ENCODE results near the gene SIK3.

DNA sequence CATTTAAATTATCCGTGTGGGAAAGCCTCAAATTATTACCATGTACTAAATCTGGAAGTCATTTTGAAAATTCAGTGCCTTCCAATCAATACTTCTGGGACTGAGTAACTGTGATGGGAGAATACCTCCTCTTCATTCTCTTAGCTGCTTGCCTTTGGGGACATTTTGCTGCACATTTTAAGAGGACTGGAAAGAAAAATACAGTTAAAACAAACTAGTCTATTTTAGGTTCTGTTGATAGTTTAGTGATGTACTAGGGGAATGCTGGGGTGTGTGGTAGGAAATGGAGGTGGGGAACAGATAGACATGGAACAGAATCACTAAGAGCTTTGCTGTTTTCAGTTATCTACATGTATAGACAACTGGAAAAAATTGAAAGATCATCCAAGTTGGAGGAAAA is 195.1 kb downstream of the SIK3 start:
- TF ChIP-seq EP300 (IDR thresholded peaks at IDR 0.05; ENCODE audit: borderline replicate concordance) (no peak), MAX (IDR thresholded peaks at IDR 0.05) (no peak), CREB1 (IDR thresholded peaks at IDR 0.05; ENCODE audit: low read depth) (no peak), CEBPB (IDR thresholded peaks at IDR 0.05) (no peak), YY1 (IDR thresholded peaks at IDR 0.05; ENCODE audit: low read depth) (no peak), RAD21 (IDR thresholded peaks at IDR 0.05; ENCODE audit: low read depth) (no peak), EGR1 (IDR thresholded peaks at IDR 0.05) (no peak), TCF12 (IDR thresholded peaks at IDR 0.05; ENCODE audit: low read depth) (no peak), NFIC (IDR thresholded peaks at IDR 0.05) (no peak), TEAD4 (IDR thresholded peaks at IDR 0.05) (no peak), TAF1 (IDR thresholded peaks at IDR 0.05; ENCODE audit: low read depth) (no peak)
- TF ChIP-seq, protein P1, sequence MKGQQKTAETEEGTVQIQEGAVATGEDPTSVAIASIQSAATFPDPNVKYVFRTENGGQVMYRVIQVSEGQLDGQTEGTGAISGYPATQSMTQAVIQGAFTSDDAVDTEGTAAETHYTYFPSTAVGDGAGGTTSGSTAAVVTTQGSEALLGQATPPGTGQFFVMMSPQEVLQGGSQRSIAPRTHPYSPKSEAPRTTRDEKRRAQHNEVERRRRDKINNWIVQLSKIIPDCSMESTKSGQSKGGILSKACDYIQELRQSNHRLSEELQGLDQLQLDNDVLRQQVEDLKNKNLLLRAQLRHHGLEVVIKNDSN (IDR thresholded peaks at IDR 0.05) = no peak
- TF ChIP-seq, protein P2, sequence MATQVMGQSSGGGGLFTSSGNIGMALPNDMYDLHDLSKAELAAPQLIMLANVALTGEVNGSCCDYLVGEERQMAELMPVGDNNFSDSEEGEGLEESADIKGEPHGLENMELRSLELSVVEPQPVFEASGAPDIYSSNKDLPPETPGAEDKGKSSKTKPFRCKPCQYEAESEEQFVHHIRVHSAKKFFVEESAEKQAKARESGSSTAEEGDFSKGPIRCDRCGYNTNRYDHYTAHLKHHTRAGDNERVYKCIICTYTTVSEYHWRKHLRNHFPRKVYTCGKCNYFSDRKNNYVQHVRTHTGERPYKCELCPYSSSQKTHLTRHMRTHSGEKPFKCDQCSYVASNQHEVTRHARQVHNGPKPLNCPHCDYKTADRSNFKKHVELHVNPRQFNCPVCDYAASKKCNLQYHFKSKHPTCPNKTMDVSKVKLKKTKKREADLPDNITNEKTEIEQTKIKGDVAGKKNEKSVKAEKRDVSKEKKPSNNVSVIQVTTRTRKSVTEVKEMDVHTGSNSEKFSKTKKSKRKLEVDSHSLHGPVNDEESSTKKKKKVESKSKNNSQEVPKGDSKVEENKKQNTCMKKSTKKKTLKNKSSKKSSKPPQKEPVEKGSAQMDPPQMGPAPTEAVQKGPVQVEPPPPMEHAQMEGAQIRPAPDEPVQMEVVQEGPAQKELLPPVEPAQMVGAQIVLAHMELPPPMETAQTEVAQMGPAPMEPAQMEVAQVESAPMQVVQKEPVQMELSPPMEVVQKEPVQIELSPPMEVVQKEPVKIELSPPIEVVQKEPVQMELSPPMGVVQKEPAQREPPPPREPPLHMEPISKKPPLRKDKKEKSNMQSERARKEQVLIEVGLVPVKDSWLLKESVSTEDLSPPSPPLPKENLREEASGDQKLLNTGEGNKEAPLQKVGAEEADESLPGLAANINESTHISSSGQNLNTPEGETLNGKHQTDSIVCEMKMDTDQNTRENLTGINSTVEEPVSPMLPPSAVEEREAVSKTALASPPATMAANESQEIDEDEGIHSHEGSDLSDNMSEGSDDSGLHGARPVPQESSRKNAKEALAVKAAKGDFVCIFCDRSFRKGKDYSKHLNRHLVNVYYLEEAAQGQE (IDR thresholded peaks at IDR 0.05; ENCODE audit: low read depth) = no peak
